B cell (primary cell): ENCODE data around the gene UPF1. TPM values are rescaled to one million over a fixed set of nuclear protein-coding genes. Genes with fewer than 3 reads are reported as not detected.

Experiments
- ATAC-seq: fragments of 200-7000 bp; cut with Tn5 transposase; one replicate; pipeline ENCODE4 v1.10.0; 2021; ENCODE audit warnings: low read depth, mild to moderate bottlenecking, moderate number of reproducible peaks, moderate library complexity
- CTCF ChIA-PET: fragments of 350-600 bp; sonication (Branson Sonifier 250); formaldehyde crosslinking; loops from one replicate; lab custom pipeline; 2021; ENCODE audit warnings: antibody characterized with exemption, inconsistent platforms; lab: Charles Lee
- POLR2A ChIA-PET: fragments of 350-600 bp; sonication (Branson Sonifier 250); formaldehyde crosslinking; loops from one replicate; lab custom pipeline; 2021; ENCODE audit warnings: antibody characterized with exemption; lab: Charles Lee
- DNase-seq: peaks from one replicate; pipeline ENCODE4 v3.0.0; 2013
- H2AFZ ChIP-seq: 2 replicates; pipeline ENCODE4 v1.6.1; 2012; ENCODE audit warnings: mild to moderate bottlenecking, low read depth, low read length; ENCODE audit not compliant: insufficient read depth, poor library complexity, severe bottlenecking
- H3K27ac ChIP-seq, 2 donors: 1 replicate in 1 of 2; 2 replicates in 1 of 2; pipeline ENCODE4 v1.5.1; 2012 to 2013; ENCODE audit warnings: low read length in 2 of 2, mild to moderate bottlenecking in 2 of 2, moderate library complexity in 1 of 2
- H3K27me3 ChIP-seq, 4 experiments: fragments of 200-600 bp in 1 of 4; sonication (generic) in 1 of 4; replicated peaks in 1 of 4; 1 replicate in 2 of 4; 2 replicates in 2 of 4; pipeline versions ENCODE4 v1.6.1 to v1.7.0; 2013 to 2016; ENCODE audit warnings: low read length in 3 of 4, mild to moderate bottlenecking in 2 of 4, mixed read lengths in 1 of 4, moderate library complexity in 1 of 4; ENCODE audit not compliant: insufficient read depth in 4 of 4, control insufficient read depth in 3 of 4; ENCODE audit errors: control extremely low read depth in 1 of 4
- H3K36me3 ChIP-seq, 2 experiments: replicated peaks in 1 of 2; 1 replicate in 1 of 2; 2 replicates in 1 of 2; pipeline versions ENCODE4 v1.6.1 to v1.7.1; 2013; ENCODE audit warnings: low read length in 1 of 2; ENCODE audit not compliant: insufficient read depth in 2 of 2, control insufficient read depth in 1 of 2; ENCODE audit errors: control extremely low read depth in 1 of 2, extremely low read depth in 1 of 2
- H3K4me1 ChIP-seq, 2 donors: fragments of 200-600 bp in 1 of 2; sonication (generic) in 1 of 2; 1 replicate in 1 of 2; 2 replicates in 1 of 2; pipeline versions ENCODE4 v1.5.1 to v1.6.1; 2013 to 2017; ENCODE audit warnings: low read length in 2 of 2; ENCODE audit not compliant: control insufficient read depth in 2 of 2, insufficient read depth in 2 of 2
- H3K4me2 ChIP-seq: replicated peaks from 2 replicates; pipeline ENCODE3; 2012; ENCODE audit warnings: mild to moderate bottlenecking, low read depth, low read length; ENCODE audit not compliant: poor library complexity, severe bottlenecking
- H3K4me3 ChIP-seq, 5 experiments: fragments of 200-600 bp in 1 of 5; sonication (generic) in 1 of 5; 1 replicate in 3 of 5; 2 replicates in 2 of 5; pipeline versions ENCODE4 v1.5.1 to v1.7.0; 2011 to 2016; ENCODE audit warnings: low read length in 4 of 5, mild to moderate bottlenecking in 4 of 5, low read depth in 2 of 5, control low read depth in 1 of 5, moderate library complexity in 1 of 5; ENCODE audit not compliant: insufficient read depth in 1 of 5; ENCODE audit errors: control extremely low read depth in 1 of 5, extremely low read depth in 1 of 5
- H3K79me2 ChIP-seq: fragments of 200-600 bp; sonication (generic); one replicate; pipeline ENCODE4 v1.6.0; 2016; ENCODE audit warnings: low read length; ENCODE audit not compliant: control insufficient read depth, insufficient read depth
- H3K9ac ChIP-seq: fragments of 200-600 bp; sonication (generic); 2 replicates; pipeline ENCODE4 v1.6.1; 2017; ENCODE audit warnings: mild to moderate bottlenecking, low read length, moderate library complexity
- H3K9me3 ChIP-seq, 3 donors: one replicate each; pipeline versions ENCODE4 v1.6.1 to v1.7.1; 2013; ENCODE audit warnings: low read length in 2 of 3; ENCODE audit not compliant: control insufficient read depth in 2 of 3, insufficient read depth in 1 of 3; ENCODE audit errors: control extremely low read depth in 1 of 3
- H4K20me1 ChIP-seq: 2 replicates; pipeline ENCODE4 v1.6.0; 2012; ENCODE audit warnings: mild to moderate bottlenecking, low read length; ENCODE audit not compliant: insufficient read depth, control insufficient read depth, poor library complexity, severe bottlenecking
- H3K27ac Mint-ChIP-seq: one replicate; pipeline ENCODE4 v1.8.0; 2021; ENCODE audit warnings: mixed read lengths
- H3K27me3 Mint-ChIP-seq: one replicate; pipeline ENCODE4 v1.8.0; 2021; ENCODE audit warnings: mixed read lengths
- H3K4me1 Mint-ChIP-seq: one replicate; pipeline ENCODE4 v1.8.0; 2021; ENCODE audit warnings: mixed read lengths
- H3K4me3 Mint-ChIP-seq: one replicate; pipeline ENCODE4 v1.8.0; 2021; ENCODE audit warnings: mixed read lengths
- H3K9me3 Mint-ChIP-seq: one replicate; pipeline ENCODE4 v1.8.0; 2022; ENCODE audit warnings: mixed read lengths; ENCODE audit not compliant: insufficient read depth
- EZH2 ChIP-seq: IDR thresholded peaks from 2 replicates; pipeline ENCODE4 v1.6.1; 2012; ENCODE audit warnings: borderline replicate concordance, low read depth, mild to moderate bottlenecking, moderate library complexity, low read length; ENCODE audit not compliant: insufficient read depth, poor library complexity, severe bottlenecking
- WGBS: methylation state at CpG from one replicate; pipeline ENCODE4 v1.1.5; 2013; ENCODE audit warnings: missing lambda C conversion rate; ENCODE audit not compliant: insufficient coverage; 5-methylcytosine and 5-hydroxymethylcytosine counted together
- intact Hi-C: fragments of 100-400 bp; cut with micrococcal nuclease; formaldehyde crosslinking; loops from one replicate; pipeline ENCODE4 v1.10.0; 2022
- polyA plus RNA-seq: library from polyadenylated mRNA; depleted of rRNA; stranded (reverse); fragments of >200 nt; gene quantifications from 2 replicates; pipeline ENCODE4 v1.2.3, GENCODE V29; 2012
- total RNA-seq, 2 donors: library from RNA; stranded (reverse); fragments of 120-200 nt in 1 of 2; gene quantifications; 1 replicate in 1 of 2; 2 replicates in 1 of 2; pipeline versions ENCODE4 v1.2.3 to v1.2.4, GENCODE V29; 2013 to 2022
- TF ChIP-seq, protein P1 (sequence below): fragments of 200-600 bp; IDR thresholded peaks from one replicate; pipeline ENCODE4 v1.8.0; 2022; ENCODE audit warnings: antibody characterized with exemption, mild to moderate bottlenecking

UPF1 gene
- total and polyA plus RNA-seq, 2 donors (not counting 1 experiment from before 2014, with no cell fraction given): 51.9 to 98.6 TPM

DNA sequence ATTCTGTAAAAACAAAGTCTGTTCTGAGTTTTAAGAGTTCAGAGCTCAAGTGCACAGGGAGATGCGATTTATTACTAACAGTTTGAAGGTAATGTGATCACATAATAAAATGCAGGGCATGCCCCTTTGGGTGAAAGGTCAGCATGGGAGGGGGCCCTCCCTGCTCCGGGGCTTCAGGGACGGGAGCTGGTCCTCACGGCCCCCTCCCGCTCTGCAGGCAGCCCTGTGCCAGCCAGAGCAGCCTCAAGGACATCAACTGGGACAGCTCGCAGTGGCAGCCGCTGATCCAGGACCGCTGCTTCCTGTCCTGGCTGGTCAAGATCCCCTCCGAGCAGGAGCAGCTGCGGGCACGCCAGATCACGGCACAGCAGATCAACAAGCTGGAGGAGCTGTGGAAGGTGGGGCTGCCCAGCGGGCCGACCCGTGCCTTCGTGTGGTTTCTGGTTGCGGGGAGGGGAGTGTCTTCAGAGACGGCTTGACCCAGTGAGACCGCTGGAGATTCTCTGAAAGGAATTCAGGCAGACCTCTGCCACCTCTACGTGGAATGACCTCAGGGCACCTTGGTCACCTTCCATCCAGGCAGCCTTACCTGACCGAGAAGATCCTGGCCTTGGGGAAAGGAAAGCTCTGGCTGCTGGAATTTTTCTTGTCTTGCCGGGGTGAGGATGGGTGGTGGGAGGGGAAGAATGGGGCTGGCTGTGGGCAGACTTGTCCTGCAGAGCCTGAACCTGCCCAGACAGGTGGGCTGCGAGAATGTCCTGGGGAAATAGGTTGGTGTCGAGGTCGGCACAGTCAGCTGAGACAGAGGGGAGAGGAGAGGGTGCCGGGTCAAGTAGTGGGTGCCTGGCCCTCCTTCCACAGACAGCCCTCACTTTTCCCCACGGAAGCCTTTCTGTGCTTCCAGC, 19.0 kb downstream of the UPF1 start:
- Mint-ChIP-seq H3K27me3 (no peaks in the 10 kb centered on the region), H3K9me3 (no peaks in the 10 kb centered on the region), H3K4me3 (no peak overlapping the region), H3K4me1 (peaks cover 42% of the 10 kb centered on the region), H3K27ac (no peak overlapping the region)
- intact Hi-C loops: no loop called here
- H4K20me1 ChIP-seq: peaks cover 87% of the 10 kb centered on the region
- TF ChIP-seq, protein P1, sequence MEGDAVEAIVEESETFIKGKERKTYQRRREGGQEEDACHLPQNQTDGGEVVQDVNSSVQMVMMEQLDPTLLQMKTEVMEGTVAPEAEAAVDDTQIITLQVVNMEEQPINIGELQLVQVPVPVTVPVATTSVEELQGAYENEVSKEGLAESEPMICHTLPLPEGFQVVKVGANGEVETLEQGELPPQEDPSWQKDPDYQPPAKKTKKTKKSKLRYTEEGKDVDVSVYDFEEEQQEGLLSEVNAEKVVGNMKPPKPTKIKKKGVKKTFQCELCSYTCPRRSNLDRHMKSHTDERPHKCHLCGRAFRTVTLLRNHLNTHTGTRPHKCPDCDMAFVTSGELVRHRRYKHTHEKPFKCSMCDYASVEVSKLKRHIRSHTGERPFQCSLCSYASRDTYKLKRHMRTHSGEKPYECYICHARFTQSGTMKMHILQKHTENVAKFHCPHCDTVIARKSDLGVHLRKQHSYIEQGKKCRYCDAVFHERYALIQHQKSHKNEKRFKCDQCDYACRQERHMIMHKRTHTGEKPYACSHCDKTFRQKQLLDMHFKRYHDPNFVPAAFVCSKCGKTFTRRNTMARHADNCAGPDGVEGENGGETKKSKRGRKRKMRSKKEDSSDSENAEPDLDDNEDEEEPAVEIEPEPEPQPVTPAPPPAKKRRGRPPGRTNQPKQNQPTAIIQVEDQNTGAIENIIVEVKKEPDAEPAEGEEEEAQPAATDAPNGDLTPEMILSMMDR: no peak
- TF ChIP-seq EZH2: no peak
- H3K9ac ChIP-seq: no peak overlapping the region
- POLR2A ChIA-PET: interaction anchor here (0.8 kb wide), 1 partner anchor 237 kb away, joined by 3 read pairs; no protein-coding TSS in a partner anchor
- no peak for DNase-seq
- no peaks in the 10 kb centered on the region for H3K27me3 ChIP-seq
- H2AFZ ChIP-seq: no peak overlapping the region
- peaks cover 0 to 79% of the 10 kb centered on the region in 2 experiments for H3K36me3 ChIP-seq
- H3K27ac ChIP-seq: no peak overlapping the region
- no peak overlapping the region for H3K4me2 ChIP-seq
- H3K4me3 ChIP-seq: no peak overlapping the region
- H3K79me2 ChIP-seq: peaks cover 69% of the 10 kb centered on the region
- H3K9me3 ChIP-seq: no peaks in the 10 kb centered on the region
- CTCF ChIA-PET: interaction anchor here (1.1 to 1.3 kb wide), 3 partner anchors 257 to 331 kb away, joined by 3 to 5 read pairs (median 3); no protein-coding TSS in a partner anchor
- WGBS: 98% methylated on average over 24 of the region's 27 CpGs
- no peak for ATAC-seq
- peaks cover 21 to 39% of the 10 kb centered on the region in 2 donors for H3K4me1 ChIP-seq
